ENCODE results near the gene PWWP2B. TPM values are rescaled to one million over a fixed set of nuclear protein-coding genes. Genes with fewer than 3 reads are reported as not detected.
A peak's percentile ranks its signal among the peaks of the same experiment; 100 is the strongest.
"Not testable (repeated sequence)": the region's sequence is repeated elsewhere in the genome, so short reads cannot be mapped to it uniquely, and the experiment has no call there.

The PWWP2B gene
- 10 to 100 TPM in 1 of 2 experiments, 1 to 10 TPM in 1; 6.9 to 12.8 TPM for total RNA-seq

- Mint-ChIP-seq H3K27ac (peak within 1 kb of the TSS; percentile 73), H3K4me3 (peak within 1 kb of the TSS; percentile 81), H3K36me3 (no peaks in the 10 kb centered on the region), H3K9me3 (ENCODE audit: low read depth) (peaks cover 5% of the 10 kb centered on the region), H3K4me1 (peaks cover 11% of the 10 kb centered on the region), H3K27me3 (no peaks in the 10 kb centered on the region)
- DNase-seq, result peak; percentile 70
- peak; percentile 57 for ATAC-seq
- CTCF ChIA-PET, result interaction anchor here (1.1 to 1.8 kb wide), 4 partner anchors 25 to 57 kb away, joined by 3 to 8 read pairs (median 5); no protein-coding TSS in a partner anchor
These were observed at the start of gene PWWP2B for GRCh38 chr10:132397036-132397541. Gene PWWP2B, plus strand, starts transcription at chr10:132397200. Its CDS starts 27 bp downstream, at chr10:132397227.

GRCh38 chr10:132347211-132347930, 49.6 kb upstream of the PWWP2B start:
- CTCF ChIA-PET, result no interaction called here
- Mint-ChIP-seq H3K36me3 (peaks cover 2% of the 10 kb centered on the region), H3K27ac (peak overlapping the region; percentile 21), H3K27me3 (no peaks in the 10 kb centered on the region), H3K4me1 (no peaks in the 10 kb centered on the region), H3K9me3 (ENCODE audit: low read depth) (no peaks in the 10 kb centered on the region), H3K4me3 (no peak overlapping the region)
- ATAC-seq, result no peak
- no peak for DNase-seq

DNA sequence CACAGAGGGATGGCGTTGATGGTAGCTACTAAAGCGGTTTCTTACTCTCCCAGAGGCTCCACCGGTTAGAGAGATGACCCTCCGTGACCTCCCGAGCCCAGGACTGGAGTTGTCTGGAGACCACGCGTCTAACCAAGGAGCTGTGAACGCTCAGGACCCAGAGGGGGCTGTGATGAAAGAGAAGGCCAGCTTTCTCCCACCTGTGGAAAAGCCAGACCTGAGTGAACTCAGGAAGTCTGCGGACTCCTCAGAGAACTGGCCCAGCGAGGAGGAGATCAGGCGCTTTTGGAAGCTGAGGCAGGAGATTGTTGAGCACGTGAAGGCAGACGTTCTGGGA, 49.1 kb upstream of the PWWP2B start:
- Mint-ChIP-seq H3K27ac (no peak overlapping the region), H3K27me3 (no peaks in the 10 kb centered on the region), H3K9me3 (ENCODE audit: low read depth) (no peaks in the 10 kb centered on the region), H3K4me1 (no peaks in the 10 kb centered on the region), H3K4me3 (no peak overlapping the region), H3K36me3 (no peaks in the 10 kb centered on the region)
- CTCF ChIA-PET, result no interaction called here
- ATAC-seq (no peak), DNase-seq (no peak)

DNA sequence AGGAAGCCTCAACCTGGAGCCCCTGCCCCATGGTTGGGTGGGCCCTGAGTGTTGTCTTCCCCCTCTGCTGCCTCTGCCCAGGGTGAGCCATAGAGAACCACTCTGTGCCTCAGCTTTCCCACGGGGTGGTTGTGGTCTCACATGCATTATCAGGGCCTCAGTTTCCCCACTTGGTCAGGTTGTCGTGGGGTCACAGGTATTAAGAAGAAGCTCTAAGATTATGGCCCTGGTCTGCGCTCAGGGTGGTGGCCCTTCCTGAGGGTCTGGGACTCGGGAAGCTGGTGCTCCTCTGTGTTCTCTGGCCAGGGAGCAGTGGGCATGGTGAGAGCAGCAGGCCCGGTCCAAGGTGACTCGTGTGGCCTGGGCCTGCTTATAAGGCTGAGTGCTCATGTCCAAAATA, 47.2 kb upstream of the PWWP2B start:
- no peak overlapping the region for H3K4me3 Mint-ChIP-seq
- H3K4me1 Mint-ChIP-seq, result no peaks in the 10 kb centered on the region
- no peak for ATAC-seq
- no peaks in the 10 kb centered on the region for H3K36me3 Mint-ChIP-seq
- no peaks in the 10 kb centered on the region for H3K27me3 Mint-ChIP-seq
- DNase-seq, result no peak
- H3K27ac Mint-ChIP-seq, result no peak overlapping the region
- no peaks in the 10 kb centered on the region for H3K9me3 Mint-ChIP-seq (ENCODE audit: low read depth)
- CTCF ChIA-PET, result no interaction called here

DNA sequence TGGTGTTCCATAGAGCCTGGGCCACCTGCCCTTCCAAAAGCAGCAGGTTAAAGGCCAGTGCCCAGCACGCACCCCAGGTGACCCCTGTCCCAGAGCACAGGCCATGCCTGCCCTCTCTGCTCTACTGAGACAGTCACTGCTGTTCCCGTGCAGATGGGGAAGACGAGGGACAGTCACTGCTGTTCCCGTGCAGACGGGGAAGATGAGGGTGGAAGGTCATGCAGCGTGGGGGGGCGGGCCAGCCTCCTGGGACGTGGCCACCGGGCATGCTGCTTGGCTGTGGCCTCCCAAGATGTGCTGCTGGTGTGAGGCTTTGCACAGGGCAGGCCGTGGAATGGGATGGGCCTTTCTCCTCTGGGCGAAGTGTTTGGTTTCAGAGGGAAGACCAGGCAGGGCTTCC, 46.6 kb upstream of the PWWP2B start:
- Mint-ChIP-seq H3K4me3 (no peak overlapping the region), H3K36me3 (no peaks in the 10 kb centered on the region), H3K4me1 (no peaks in the 10 kb centered on the region), H3K9me3 (ENCODE audit: low read depth) (no peaks in the 10 kb centered on the region), H3K27ac (no peak overlapping the region), H3K27me3 (no peaks in the 10 kb centered on the region)
- ATAC-seq, result no peak
- no peak for DNase-seq
- CTCF ChIA-PET, result interaction anchor here (1.1 to 1.8 kb wide), 2 partner anchors 15 to 19 kb away, joined by 4 to 7 read pairs; partner anchors contain the start of gene LRRC27

DNA sequence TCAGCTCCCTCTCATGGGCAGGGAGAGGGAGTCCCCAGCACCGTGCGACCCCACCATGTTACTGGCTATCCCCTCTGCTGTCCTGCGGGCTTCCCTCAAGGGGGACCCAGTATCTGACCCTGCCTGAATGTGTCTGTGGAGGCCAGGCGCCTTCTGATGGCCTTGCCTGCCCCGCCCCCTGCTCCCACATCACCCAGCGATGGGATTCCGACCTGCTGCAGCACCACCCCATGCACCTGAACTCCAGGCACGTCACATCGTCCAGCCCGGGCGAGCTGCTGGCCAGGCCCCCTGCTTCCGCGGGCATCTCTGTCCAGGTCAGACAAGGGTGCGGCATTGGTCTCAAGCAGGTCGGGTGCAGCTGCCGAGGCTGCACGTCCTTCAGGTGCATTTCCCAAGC, 46.1 kb upstream of the PWWP2B start:
- DNase-seq (no peak), ATAC-seq (no peak)
- Mint-ChIP-seq H3K27ac (no peak overlapping the region), H3K4me3 (no peak overlapping the region), H3K36me3 (no peaks in the 10 kb centered on the region), H3K9me3 (ENCODE audit: low read depth) (no peaks in the 10 kb centered on the region), H3K4me1 (no peaks in the 10 kb centered on the region), H3K27me3 (no peaks in the 10 kb centered on the region)
- CTCF ChIA-PET, result interaction anchor here (0.8 to 1.8 kb wide), 3 partner anchors 15 to 233 kb away, joined by 3 to 7 read pairs (median 4); partner anchors contain the start of gene LRRC27

GRCh38 chr10:132351611-132352010, 45.4 kb upstream of the PWWP2B start:
- H3K9me3 Mint-ChIP-seq (ENCODE audit: low read depth), result no peaks in the 10 kb centered on the region
- H3K27ac Mint-ChIP-seq, result no peak overlapping the region
- no peaks in the 10 kb centered on the region for H3K4me1 Mint-ChIP-seq
- no peak overlapping the region for H3K4me3 Mint-ChIP-seq
- CTCF ChIA-PET, result interaction anchor here (0.8 to 1.8 kb wide), 3 partner anchors 16 to 232 kb away, joined by 3 to 7 read pairs (median 4); partner anchors contain the start of gene LRRC27
- DNase-seq (no peak), ATAC-seq (no peak)
- H3K36me3 Mint-ChIP-seq, result no peaks in the 10 kb centered on the region
- H3K27me3 Mint-ChIP-seq, result no peaks in the 10 kb centered on the region

DNA sequence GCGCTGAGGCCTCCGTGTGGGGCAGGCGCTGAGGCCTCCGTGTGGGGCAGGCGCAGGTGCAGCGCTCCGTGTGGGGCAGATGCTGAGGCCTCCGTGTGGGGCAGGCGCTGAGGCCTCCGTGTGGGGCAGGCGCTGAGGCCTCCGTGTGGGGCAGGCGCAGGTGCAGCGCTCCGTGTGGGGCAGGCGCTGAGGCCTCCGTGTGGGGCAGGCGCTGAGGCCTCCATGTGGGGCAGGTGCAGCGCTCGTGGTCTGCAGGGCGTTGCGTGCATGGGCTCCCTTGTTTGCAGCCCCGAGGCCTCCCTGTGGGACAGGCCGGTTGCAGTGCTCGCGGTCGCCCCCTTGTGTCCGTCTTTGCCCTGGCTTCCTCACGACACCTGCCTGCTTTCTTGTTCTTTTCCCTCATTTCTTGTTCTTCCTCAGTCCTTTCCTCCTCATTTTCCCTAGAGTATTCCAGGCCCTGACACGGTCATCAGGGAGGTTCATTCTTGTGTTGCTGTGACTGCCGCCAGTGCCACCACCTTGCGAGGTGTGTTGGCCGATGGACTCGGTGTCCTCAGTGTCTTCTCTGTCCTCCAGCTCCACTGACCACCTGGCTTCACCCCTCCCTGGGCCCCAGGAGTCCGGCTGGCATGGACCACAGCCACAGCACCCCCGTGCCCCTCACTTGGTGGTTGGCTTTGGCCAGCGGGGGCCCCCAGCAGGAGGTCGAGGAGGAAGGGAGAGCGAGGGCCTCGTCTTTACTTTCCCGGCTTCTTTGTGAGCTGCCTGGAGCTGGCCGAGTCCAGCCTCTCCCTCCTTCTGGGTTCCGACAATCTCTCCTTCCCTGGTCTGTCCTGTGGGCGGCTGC, 44.3 kb upstream of the PWWP2B start:
- not testable (repeated sequence) for H3K27ac Mint-ChIP-seq; H3K9me3 Mint-ChIP-seq (ENCODE audit: low read depth); H3K4me3 Mint-ChIP-seq; H3K36me3 Mint-ChIP-seq; H3K4me1 Mint-ChIP-seq; H3K27me3 Mint-ChIP-seq
- DNase-seq (peak; percentile 78), ATAC-seq (peak; percentile 77)
- CTCF ChIA-PET, result interaction anchor here (0.7 to 2.3 kb wide), 6 partner anchors 10 to 91 kb away, joined by 3 to 6 read pairs (median 4); partner anchors contain the start of gene LRRC27

GRCh38 chr10:132353456-132354355, 43.3 kb upstream of the PWWP2B start:
- Mint-ChIP-seq H3K27me3 (no peaks in the 10 kb centered on the region), H3K36me3 (no peaks in the 10 kb centered on the region), H3K4me1 (no peaks in the 10 kb centered on the region), H3K4me3 (no peak overlapping the region), H3K9me3 (ENCODE audit: low read depth) (no peaks in the 10 kb centered on the region), H3K27ac (no peak overlapping the region)
- ATAC-seq (no peak), DNase-seq (no peak)
- CTCF ChIA-PET, result interaction anchor here (0.7 to 2.3 kb wide), 7 partner anchors 9 to 130 kb away, joined by 3 to 6 read pairs (median 4); partner anchors contain the start of gene LRRC27

GRCh38 chr10:132354356-132355094, 42.5 kb upstream of the PWWP2B start:
- no peaks in the 10 kb centered on the region for H3K27me3 Mint-ChIP-seq
- DNase-seq (no peak), ATAC-seq (no peak)
- H3K9me3 Mint-ChIP-seq (ENCODE audit: low read depth), result no peaks in the 10 kb centered on the region
- no peaks in the 10 kb centered on the region for H3K4me1 Mint-ChIP-seq
- CTCF ChIA-PET, result interaction anchor here (0.9 to 2.3 kb wide), 2 partner anchors 19 to 131 kb away, joined by 4 to 6 read pairs; no protein-coding TSS in a partner anchor
- H3K36me3 Mint-ChIP-seq, result no peaks in the 10 kb centered on the region
- H3K27ac Mint-ChIP-seq, result no peak overlapping the region
- no peak overlapping the region for H3K4me3 Mint-ChIP-seq

DNA sequence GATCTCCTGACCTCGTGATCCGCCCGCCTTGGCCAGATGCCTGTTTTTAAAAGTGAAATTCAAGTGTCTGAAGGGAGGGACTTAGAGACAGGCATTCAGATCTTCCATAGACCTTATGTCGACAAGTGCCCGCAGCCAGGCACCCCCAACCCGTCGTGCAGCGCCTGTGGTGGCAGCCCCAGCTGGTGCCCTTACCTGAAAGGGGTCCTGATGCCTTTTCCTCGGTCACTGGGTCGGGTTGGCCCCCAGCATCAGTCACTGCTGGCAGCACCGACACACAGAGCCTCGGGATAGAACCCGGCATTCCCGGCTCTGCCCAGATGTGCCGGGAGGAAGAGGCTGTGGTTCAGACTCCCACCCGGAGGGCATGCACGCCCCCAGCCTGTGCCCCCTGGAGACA, 41.7 kb upstream of the PWWP2B start:
- Mint-ChIP-seq H3K36me3 (no peaks in the 10 kb centered on the region), H3K4me1 (no peaks in the 10 kb centered on the region), H3K9me3 (ENCODE audit: low read depth) (no peaks in the 10 kb centered on the region), H3K4me3 (no peak overlapping the region), H3K27ac (no peak overlapping the region), H3K27me3 (no peaks in the 10 kb centered on the region)
- no peak for ATAC-seq
- CTCF ChIA-PET, result no interaction called here
- DNase-seq, result no peak

GRCh38 chr10:132355754-132356153, 41.2 kb upstream of the PWWP2B start:
- Mint-ChIP-seq H3K36me3 (no peaks in the 10 kb centered on the region), H3K27me3 (no peaks in the 10 kb centered on the region), H3K27ac (no peak overlapping the region), H3K4me1 (no peaks in the 10 kb centered on the region), H3K4me3 (no peak overlapping the region), H3K9me3 (ENCODE audit: low read depth) (no peaks in the 10 kb centered on the region)
- no peak for ATAC-seq
- no peak for DNase-seq
- CTCF ChIA-PET, result no interaction called here

All from activated CD8-positive, alpha-beta memory T cell treated with anti-CD3 and anti-CD28 coated beads, Interleukin-2, amount 10 ng/mL, durations not matched to agents 7 days and 5 days (primary cell).